GM12892 (cell line): ENCODE results near the gene WWOX.

Experiments
- DNase-seq: peaks from one replicate; pipeline ENCODE4 v3.0.0; 2011; ENCODE audit not compliant: insufficient read length
- FAIRE-seq: peaks from 2 replicates; lab custom pipeline; 2011; peaks lifted over from hg19 to GRCh38; lab: Jason Lieb, UNC
- POLR2A ChIP-seq: IDR thresholded peaks from 2 replicates; pipeline ENCODE4 v1.6.1; 2011; ENCODE audit warnings: low read depth, low read length, control low read depth
- POLR2AphosphoS5 ChIP-seq: IDR thresholded peaks from 2 replicates; pipeline ENCODE4 v1.6.1; 2011; ENCODE audit warnings: low read depth, low read length, control low read depth
- TAF1 ChIP-seq: IDR thresholded peaks from 2 replicates; pipeline ENCODE4 v1.6.1; 2011; ENCODE audit warnings: low read depth, mild to moderate bottlenecking, control low read depth, low read length, borderline replicate concordance

The WWOX gene

GRCh38 chr16:78628461-78629045 lies 529.1 kb downstream of the WWOX start:
- DNase-seq: no peak
- no peak for TF ChIP-seq TAF1
- TF ChIP-seq POLR2A: no peak
- no peak for TF ChIP-seq POLR2AphosphoS5
- no peak for FAIRE-seq

DNA sequence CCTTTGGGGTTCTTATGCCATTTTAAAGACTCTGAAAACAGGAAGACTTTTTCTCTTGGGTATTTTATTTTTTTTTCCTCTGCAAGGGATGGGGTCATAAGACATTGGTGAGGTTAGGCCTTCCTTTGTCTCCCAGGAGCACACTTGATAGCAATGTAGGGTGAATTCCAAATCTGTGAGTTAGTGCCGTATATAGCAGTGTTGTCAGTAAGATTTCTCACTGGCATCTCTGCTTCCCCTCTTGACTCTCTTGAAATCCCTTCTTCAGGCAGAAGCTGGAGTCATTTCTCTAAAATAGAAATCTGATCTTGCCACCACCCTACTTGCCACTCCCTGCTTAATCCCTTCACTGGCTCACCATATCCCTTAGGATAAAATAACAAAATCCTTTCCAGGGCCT lies 529.7 kb downstream of the WWOX start:
- DNase-seq: no peak
- FAIRE-seq: no peak
- no peak for TF ChIP-seq POLR2AphosphoS5
- no peak for TF ChIP-seq POLR2A
- no peak for TF ChIP-seq TAF1

GRCh38 chr16:78630102-78630501 lies 530.6 kb downstream of the WWOX start:
- no peak for TF ChIP-seq POLR2A
- no peak for TF ChIP-seq POLR2AphosphoS5
- TF ChIP-seq TAF1: no peak
- no peak for DNase-seq
- FAIRE-seq: no peak

DNA sequence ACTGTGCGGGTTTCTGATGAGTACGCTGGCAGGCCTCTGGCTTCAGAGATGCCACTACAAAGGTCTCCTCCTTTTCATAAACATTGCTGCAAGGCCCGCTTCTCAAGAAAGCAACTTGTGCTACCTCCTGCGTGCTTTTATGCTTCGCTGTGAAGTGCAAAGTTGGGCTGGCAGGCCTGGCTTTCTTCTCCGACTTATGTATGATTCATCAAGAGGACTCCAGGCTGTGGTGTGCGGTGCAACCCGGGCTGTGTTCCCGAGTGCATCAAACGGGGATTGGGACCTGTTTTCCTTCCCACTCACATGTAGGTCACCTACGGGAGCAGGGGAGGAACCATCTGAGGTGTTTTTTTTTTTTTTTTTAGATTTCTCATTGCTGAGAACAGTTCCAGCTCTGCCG lies 534.1 kb downstream of the WWOX start:
- DNase-seq: no peak
- FAIRE-seq: no peak
- TF ChIP-seq TAF1 (no peak), POLR2A (no peak), POLR2AphosphoS5 (no peak)

GRCh38 chr16:78635807-78636206 lies 536.4 kb downstream of the WWOX start:
- FAIRE-seq: no peak
- no peak for TF ChIP-seq POLR2AphosphoS5
- TF ChIP-seq TAF1: no peak
- no peak for TF ChIP-seq POLR2A
- no peak for DNase-seq

GRCh38 chr16:78638371-78638770 lies 538.9 kb downstream of the WWOX start:
- FAIRE-seq: no peak

GRCh38 chr16:78639775-78640174 lies 540.3 kb downstream of the WWOX start:
- no peak for FAIRE-seq
- TF ChIP-seq POLR2AphosphoS5 (no peak), TAF1 (no peak), POLR2A (no peak)
- DNase-seq: no peak

More at GRCh38 chr16:78638371-78638770, 538.9 kb downstream of the WWOX start:
- TF ChIP-seq TAF1: no peak
- TF ChIP-seq POLR2A: no peak
- no peak for TF ChIP-seq POLR2AphosphoS5
- no peak for DNase-seq

DNA sequence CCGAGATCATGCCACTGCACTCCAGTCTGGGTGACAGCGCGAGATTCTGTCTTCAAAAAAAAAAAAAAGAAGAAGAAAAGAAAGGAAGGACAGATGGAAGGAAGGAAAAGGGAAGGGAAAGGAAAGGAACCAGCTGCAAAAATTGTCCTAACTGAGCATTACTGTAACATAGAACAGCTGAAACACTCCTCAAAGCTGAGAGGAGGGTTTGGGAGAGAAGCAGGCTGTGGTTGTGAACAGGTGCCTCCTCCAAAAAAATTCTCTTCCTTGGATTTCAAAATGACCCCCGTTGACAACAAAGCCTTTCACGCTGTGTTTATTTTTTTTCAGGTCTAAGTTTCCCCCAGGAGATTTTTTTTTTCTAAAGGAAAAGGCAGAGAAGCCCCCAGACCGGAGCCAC lies 541.4 kb downstream of the WWOX start:
- FAIRE-seq: no peak
- no peak for DNase-seq
- no peak for TF ChIP-seq TAF1
- no peak for TF ChIP-seq POLR2AphosphoS5

DNA sequence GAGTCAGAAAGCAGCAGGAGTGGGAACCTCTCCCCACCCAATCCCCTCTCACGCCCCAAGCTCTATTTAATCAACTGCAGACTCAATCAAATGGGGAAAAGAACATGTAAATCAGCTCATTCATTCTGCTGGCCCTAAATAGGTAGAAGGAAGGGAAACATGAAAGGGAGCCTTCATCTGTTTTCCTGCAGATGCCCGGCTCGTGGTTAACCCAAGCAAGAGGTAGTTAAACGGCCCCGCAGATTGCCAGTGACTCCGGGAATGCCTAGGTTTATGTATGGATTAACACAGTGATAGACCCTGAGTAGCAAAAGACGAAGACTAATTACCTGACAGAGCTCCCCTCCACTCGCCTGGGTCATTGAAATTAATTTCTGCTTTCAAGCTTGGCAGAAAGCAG lies 542.0 kb downstream of the WWOX start:
- FAIRE-seq: no peak
- DNase-seq: no peak
- TF ChIP-seq TAF1 (no peak), POLR2AphosphoS5 (no peak), POLR2A (no peak)

GRCh38 chr16:78642621-78643285 lies 543.3 kb downstream of the WWOX start:
- DNase-seq (no peak), FAIRE-seq (no peak)
- TF ChIP-seq TAF1: no peak
- no peak for TF ChIP-seq POLR2AphosphoS5
- TF ChIP-seq POLR2A: no peak

DNA sequence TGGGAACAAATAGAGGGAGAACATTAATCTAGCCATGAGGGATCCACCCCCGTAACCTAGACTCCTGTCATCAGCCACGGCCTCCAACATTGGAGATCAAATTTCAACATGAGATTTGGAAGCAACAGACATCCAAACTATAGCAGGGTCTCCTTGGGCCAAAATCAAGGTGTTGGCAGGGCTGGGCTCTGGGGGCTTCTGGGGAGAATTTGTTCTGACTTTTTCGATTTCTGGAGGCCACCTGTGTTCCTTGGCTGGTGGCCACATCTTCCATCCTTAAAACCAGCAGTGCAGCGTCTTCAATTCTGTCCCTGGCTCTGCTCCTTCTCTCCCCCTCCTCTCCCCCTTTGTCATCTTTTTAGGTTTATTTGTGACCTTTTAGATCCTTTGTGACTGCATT lies 546.2 kb downstream of the WWOX start:
- DNase-seq: no peak
- no peak for FAIRE-seq
- TF ChIP-seq POLR2A (no peak), POLR2AphosphoS5 (no peak), TAF1 (no peak)

GRCh38 chr16:78647019-78647418 lies 547.6 kb downstream of the WWOX start:
- TF ChIP-seq TAF1 (no peak), POLR2A (no peak), POLR2AphosphoS5 (no peak)
- DNase-seq (no peak), FAIRE-seq (no peak)

GRCh38 chr16:78647491-78647890 lies 548.0 kb downstream of the WWOX start:
- no peak for FAIRE-seq
- TF ChIP-seq POLR2A (no peak), POLR2AphosphoS5 (no peak), TAF1 (no peak)
- DNase-seq: no peak
